K562 (cell line): ENCODE data around the gene HDHD5. TPM values are rescaled to one million over a fixed set of nuclear protein-coding genes. Genes with fewer than 3 reads are reported as not detected.
A peak's percentile ranks its signal among the peaks of the same experiment; 100 is the strongest.

Experiments used
- ATAC-seq: fragments of 200-7000 bp; cut with Tn5 transposase; 3 replicates; pipeline ENCODE4 v1.9.1; 2020; ENCODE audit warnings: moderate library complexity
- BruUV-seq: library from RNA; stranded (reverse); fragments of 400-500 nt; replicated peaks from 2 replicates; lab custom pipeline; 2021; lab: Mats Ljungman, UMichigan
- CTCF ChIA-PET: fragments of 300-600 bp; formaldehyde crosslinking; extraction: SDS; loops from one replicate; lab custom pipeline; 2021; ENCODE audit warnings: low intra/inter-chr PET ratio; lab: Yijun Ruan, JAX
- POLR2A ChIA-PET: fragments of 300-600, 350-650 bp; sonication (Branson Sonifier 250); formaldehyde crosslinking; extraction: SDS; loops from one replicate; lab custom pipeline; 2021; ENCODE audit warnings: antibody characterized with exemption, inconsistent platforms; lab: Yijun Ruan, JAX
- DNase-seq, 4 experiments: peaks; one replicate each; pipeline versions ENCODE4 v3.0.0 to v3.0.0-alpha.2; 2011 to 2018; ENCODE audit warnings: low spot score in 3 of 4, mixed read lengths in 3 of 4; ENCODE audit errors: extremely low read depth in 1 of 4
- FAIRE-seq: peaks from 2 replicates; lab custom pipeline; 2011; peaks lifted over from hg19 to GRCh38; lab: Jason Lieb, UNC
- H2AFZ ChIP-seq: 2 replicates; pipeline ENCODE4 v1.6.0; 2011; ENCODE audit warnings: low read depth, low read length, control low read depth, inconsistent platforms
- H3K27ac ChIP-seq: fragments of 200-600 bp; 3 replicates; pipeline ENCODE4 v1.8.0; 2011; ENCODE audit warnings: low read depth, mild to moderate bottlenecking, control low read depth, inconsistent platforms, low read length, moderate library complexity, mixed read lengths; ENCODE audit errors: extremely low read depth
- H3K27me3 ChIP-seq, 2 experiments: fragments of 300-600 bp in 1 of 2; 2 replicates in 1 of 2; 3 replicates in 1 of 2; pipeline versions ENCODE4 v1.6.0 to v1.8.0; 2011; ENCODE audit warnings: inconsistent platforms in 2 of 2, low read length in 2 of 2, mild to moderate bottlenecking in 1 of 2, mixed read lengths in 1 of 2, moderate library complexity in 1 of 2; ENCODE audit not compliant: control insufficient read depth in 2 of 2, insufficient read depth in 2 of 2
- H3K36me3 ChIP-seq: fragments of 300-600 bp; 3 replicates; pipeline ENCODE4 v1.8.0; 2011; ENCODE audit warnings: mild to moderate bottlenecking, low read length, inconsistent platforms; ENCODE audit not compliant: control insufficient read depth, insufficient read depth
- H3K4me1 ChIP-seq, 2 experiments: fragments of 200-600 bp in 1 of 2; replicated peaks in 1 of 2; 2 replicates in 1 of 2; 3 replicates in 1 of 2; pipeline versions ENCODE4 v1.5.1 to v1.8.0; 2011; ENCODE audit warnings: inconsistent platforms in 2 of 2, low read length in 2 of 2, mild to moderate bottlenecking in 1 of 2, mixed read lengths in 1 of 2, moderate library complexity in 1 of 2; ENCODE audit not compliant: control insufficient read depth in 2 of 2, insufficient read depth in 2 of 2
- H3K4me2 ChIP-seq: 2 replicates; pipeline ENCODE4 v1.6.1; 2011; ENCODE audit warnings: low read length, control low read depth, inconsistent platforms, mixed read lengths; ENCODE audit not compliant: insufficient read depth
- H3K4me3 ChIP-seq: fragments of 200-600 bp; sonication (generic), shearing (Covaris generic); 2 replicates; pipeline ENCODE4 v1.5.1; 2016; ENCODE audit warnings: control low read depth, inconsistent platforms
- H3K79me2 ChIP-seq: fragments of 200-600 bp; 3 replicates; pipeline ENCODE4 v1.8.0; 2011; ENCODE audit warnings: low read length, inconsistent platforms; ENCODE audit not compliant: control insufficient read depth, insufficient read depth
- H3K9ac ChIP-seq, 2 experiments: 2 replicates each; pipeline versions ENCODE4 v1.6.0 to v1.6.1; 2011; ENCODE audit warnings: low read depth in 2 of 2, low read length in 2 of 2, control low read depth in 1 of 2, inconsistent platforms in 1 of 2, mild to moderate bottlenecking in 1 of 2, mixed read lengths in 1 of 2; ENCODE audit not compliant: insufficient read depth in 1 of 2
- H3K9me1 ChIP-seq: one replicate; pipeline ENCODE4 v1.6.0; 2011; ENCODE audit warnings: inconsistent platforms, mild to moderate bottlenecking, low read length, moderate library complexity; ENCODE audit not compliant: control insufficient read depth, insufficient read depth
- H3K9me3 ChIP-seq: replicated peaks from 2 replicates; pipeline ENCODE4 v1.5.1; 2011; ENCODE audit warnings: low read depth, low read length, inconsistent platforms; ENCODE audit not compliant: control insufficient read depth, insufficient read depth
- H4K20me1 ChIP-seq: replicated peaks from 2 replicates; pipeline ENCODE4 v1.6.1; 2011; ENCODE audit warnings: low read length, inconsistent platforms, mixed read lengths; ENCODE audit not compliant: control insufficient read depth, insufficient read depth
- ATF7 ChIP-seq: fragments of 450-650 bp; IDR thresholded peaks from 2 replicates; pipeline ENCODE4 v1.7.1; 2014; ENCODE audit warnings: mild to moderate bottlenecking, moderate library complexity
- DEAF1 ChIP-seq: fragments of 450-650 bp; formaldehyde crosslinking; IDR thresholded peaks from 2 replicates; pipeline ENCODE4 v1.4.0; 2020; ENCODE audit warnings: mild to moderate bottlenecking, moderate library complexity
- E2F1 ChIP-seq: sonication (generic); formaldehyde crosslinking; IDR thresholded peaks from 2 replicates; pipeline ENCODE4 v1.8.1; 2023; ENCODE audit warnings: mild to moderate bottlenecking, missing genetic modification reagents, moderate library complexity
- FOXK2 ChIP-seq, 2 experiments: fragments of 450-650 bp; IDR thresholded peaks in 1 of 2; conservative IDR thresholded peaks in 1 of 2; 2 replicates each; pipeline ENCODE4 v1.6.1; 2016; ENCODE audit warnings: low read depth in 2 of 2, mild to moderate bottlenecking in 1 of 2
- MAFF ChIP-seq: IDR thresholded peaks from 2 replicates; pipeline ENCODE4 v1.6.1; 2012; ENCODE audit warnings: low read length, improper control_type of control experiment
- MEF2A ChIP-seq: IDR thresholded peaks from 2 replicates; pipeline ENCODE4 v1.6.1; 2011; ENCODE audit warnings: low read depth, mild to moderate bottlenecking, low read length, moderate library complexity; ENCODE audit not compliant: control insufficient read depth
- RBBP5 ChIP-seq: fragments of 200-600 bp; sonication (generic); IDR thresholded peaks from 2 replicates; pipeline ENCODE4 v1.6.1; 2012; ENCODE audit warnings: borderline replicate concordance, mild to moderate bottlenecking, low read length, control low read depth, inconsistent platforms; ENCODE audit not compliant: insufficient read depth, poor library complexity, severe bottlenecking
- SIN3A ChIP-seq, 2 experiments: fragments of 150-350 bp in 1 of 2; IDR thresholded peaks; 2 replicates each; pipeline ENCODE4 v1.6.1; 2011 to 2016; ENCODE audit warnings: borderline replicate concordance in 2 of 2, low read depth in 2 of 2, low read length in 2 of 2, mild to moderate bottlenecking in 2 of 2, moderate library complexity in 2 of 2; ENCODE audit not compliant: control insufficient read depth in 1 of 2
- SMARCA5 ChIP-seq: fragments of 450-650 bp; IDR thresholded peaks from 2 replicates; pipeline ENCODE4 v1.6.1; 2016
- SRSF3 ChIP-seq: fragments of 200-400 bp; formaldehyde crosslinking; IDR thresholded peaks from 2 replicates; pipeline ENCODE4 v1.6.1; 2016; ENCODE audit warnings: mild to moderate bottlenecking, low read length, moderate library complexity; ENCODE audit not compliant: insufficient read depth
- ZBTB8A ChIP-seq: fragments of 450-650 bp; IDR thresholded peaks from 2 replicates; pipeline ENCODE4 v1.6.1; 2018; ENCODE audit warnings: mild to moderate bottlenecking, moderate library complexity; ENCODE audit not compliant: partially characterized antibody
- ZNF311 ChIP-seq: fragments of 250-450 bp; sonication (Bioruptor Pico); IDR thresholded peaks from 2 replicates; pipeline ENCODE4 v1.4.0; 2020; ENCODE audit warnings: mild to moderate bottlenecking, moderate library complexity
- ZNF512 ChIP-seq: IDR thresholded peaks from 2 replicates; pipeline ENCODE4 v1.6.1; 2016; ENCODE audit warnings: missing genetic modification characterization, missing compliant biosample characterization
- WGBS: fragments of 100-300 bp; shearing (Covaris generic); methylation state at CpG from one replicate; pipeline ENCODE4 v1.1.6; 2016; ENCODE audit warnings: low coverage, mixed read lengths; ENCODE audit not compliant: insufficient coverage; ENCODE audit errors: missing lambda C conversion rate; 5-methylcytosine and 5-hydroxymethylcytosine counted together
- in situ Hi-C: fragments of 300-500 bp; cut with MboI; formaldehyde crosslinking; loops from 4 replicates; pipeline ENCODE4 v1.15.0; 2018; ENCODE audit warnings: inconsistent platforms, mixed read lengths
- intact Hi-C: fragments of 100-400 bp; cut with micrococcal nuclease; formaldehyde crosslinking; loops from 2 replicates; pipeline ENCODE4 v1.14.2; 2022
- polyA plus RNA-seq, 8 experiments: library from polyadenylated mRNA; depleted of rRNA in 4 of 8; stranded (reverse) in 5 of 8; unstranded in 3 of 8; fragments of >200 nt; fragmentation: Nextera tagmentation in 2 of 8; fragmentation: Illumina TruSeq in 1 of 8; extraction: Ambion mirVana in 2 of 8; extraction: Trizol in 1 of 8; gene quantifications; 2 replicates each; pipeline versions ENCODE4 v1.2.1 to v1.2.3, GENCODE V29; 2011 to 2014; ENCODE audit warnings: inconsistent platforms in 1 of 8, missing spikeins in 1 of 8
- total RNA-seq, 7 experiments: library from RNA; depleted of rRNA in 6 of 7; stranded (reverse); fragments of >200 nt in 6 of 7; fragmentation: Illumina TruSeq in 2 of 7; extraction: Trizol in 2 of 7; gene quantifications; 2 replicates each; pipeline versions ENCODE4 v1.2.1 to v1.2.3, GENCODE V29; 2011 to 2021; ENCODE audit warnings: low replicate concordance in 1 of 7

The HDHD5 gene
- total and polyA plus RNA-seq, 9 of the 15 experiments (the other 6 are each of a cell fraction or from before 2014, with no cell fraction given), result 1.6 to 36.6 (median 24.2) TPM

GRCh38 chr22:17171153-17172028, 12.3 kb upstream of the HDHD5 start:
- FAIRE-seq (peak; percentile 89), ATAC-seq (peak; percentile 96), DNase-seq (peak; percentile 94 to 96 (median 96))
- Histone ChIP-seq H3K27me3 (peaks cover 4 to 22% of the 10 kb centered on the region in 2 experiments), H3K9me1 (no peaks in the 10 kb centered on the region), H3K4me2 (peak overlapping the region; percentile 84), H3K27ac (peak overlapping the region; percentile 72), H3K4me1 (peaks cover 0 to 14% of the 10 kb centered on the region in 2 experiments; a peak in 4 of 5 replicates), H3K36me3 (no peaks in the 10 kb centered on the region), H2AFZ (peak overlapping the region; percentile 96), H3K79me2 (no peaks in the 10 kb centered on the region), H3K9ac (peak overlapping the region; percentile 62 to 95), H3K9me3 (no peaks in the 10 kb centered on the region), H3K4me3 (peak overlapping the region; percentile 69), H4K20me1 (0 out of 2 replicates have a peak, but pooled peaks cover 4% of the 10 kb centered on the region)
- WGBS, result under 1% methylated on average over 78 of the region's 83 CpGs
- in situ Hi-C loops (no loop called here), intact Hi-C loops (loop anchor here (1.0 to 5.0 kb wide), 4 partner anchors 49 to 330 kb away; partner anchors contain the start of gene TMEM121B)
- ChIA-PET CTCF (interaction anchor here (0.5 to 2.1 kb wide), 8 partner anchors 71 to 352 kb away, joined by 3 to 11 read pairs (median 7); no protein-coding TSS in a partner anchor), POLR2A (interaction anchor here (0.5 to 1.5 kb wide), 20 partner anchors 9 to 932 kb away, joined by 3 to 10 read pairs (median 3); no protein-coding TSS in a partner anchor)
- BruUV-seq, result no TSS peak
- TF ChIP-seq E2F1 (CRISPR knock-in tag) (peak; percentile 53; the same call in 1 of the 2 replicates), SIN3A (IDR thresholded peaks at IDR 0.05; ENCODE audit: borderline replicate concordance in 2 of 2, control insufficient read depth in 1 of 2, low read depth in 2 of 2, low read length in 2 of 2) (peak; percentile 60 to 71; a peak in 1 of 4 replicates), ZNF311 (CRISPR knock-in tag) (no peak), FOXK2 (conservative IDR thresholded peaks at IDR 0.05 in 1 of 2, IDR thresholded peaks at IDR 0.05 in 1 of 2; ENCODE audit: low read depth in 2 of 2) (peak; percentile 64; a peak in 3 of 4 replicates), DEAF1 (CRISPR knock-in tag) (0 out of 2 replicates have a peak, but pooled peaks have one; percentile 20), MAFF (no peak), ZBTB8A (no peak), RBBP5 (peak; percentile 62), ZNF512 (tag) (0 out of 2 replicates have a peak, but pooled peaks have one; percentile 39), SMARCA5 (no peak), ATF7 (peak; percentile 84; the same call in 1 of the 2 replicates), SRSF3 (no peak), MEF2A (no peak)
